Right atrium auricular region (tissue), 2 donors: ENCODE data around the gene HIBADH. TPM values are rescaled to one million over a fixed set of nuclear protein-coding genes. Genes with fewer than 3 reads are reported as not detected.

Experiments used
- DNase-seq: peaks from one replicate; pipeline ENCODE4 v3.0.0-alpha.2; 2019; ENCODE audit warnings: low spot score
- H3K27ac ChIP-seq, 2 donors: fragments of 200-600 bp; sonication (generic); 1 replicate in 1 of 2; 2 replicates in 1 of 2; pipeline ENCODE4 v1.5.1; 2016 to 2019
- H3K27me3 ChIP-seq, 2 donors: fragments of 200-600 bp; sonication (generic); one replicate each; pipeline versions ENCODE4 v1.5.1 to v1.6.0; 2017 to 2019
- H3K36me3 ChIP-seq: fragments of 200-600 bp; sonication (generic); one replicate; pipeline ENCODE4 v1.5.1; 2016
- H3K4me1 ChIP-seq, 2 donors: fragments of 200-600 bp; sonication (generic); one replicate each; pipeline versions ENCODE4 v1.5.1 to v1.6.0; 2017 to 2019
- H3K4me3 ChIP-seq, 2 donors: fragments of 200-600 bp; sonication (generic); 1 replicate in 1 of 2; 2 replicates in 1 of 2; pipeline ENCODE4 v1.5.1; 2017 to 2019; ENCODE audit warnings: mild to moderate bottlenecking in 1 of 2, moderate library complexity in 1 of 2
- H3K9me3 ChIP-seq, 2 donors: fragments of 200-600 bp; sonication (generic); one replicate each; pipeline ENCODE4 v1.5.1; 2019
- CTCF ChIP-seq, 2 donors: fragments of 200-600 bp; sonication (generic); IDR thresholded peaks; one replicate each; pipeline ENCODE4 v1.5.1; 2019; ENCODE audit warnings: antibody characterized with exemption in 2 of 2
- total RNA-seq, 2 donors: library from RNA; depleted of rRNA; stranded (reverse); fragments of >200 nt; gene quantifications; one replicate each; pipeline ENCODE4 v1.1.0, GENCODE V29; 2016

HIBADH gene
- total RNA-seq, 2 donors from 2014 or later = 42.0 to 95.0 TPM

DNA sequence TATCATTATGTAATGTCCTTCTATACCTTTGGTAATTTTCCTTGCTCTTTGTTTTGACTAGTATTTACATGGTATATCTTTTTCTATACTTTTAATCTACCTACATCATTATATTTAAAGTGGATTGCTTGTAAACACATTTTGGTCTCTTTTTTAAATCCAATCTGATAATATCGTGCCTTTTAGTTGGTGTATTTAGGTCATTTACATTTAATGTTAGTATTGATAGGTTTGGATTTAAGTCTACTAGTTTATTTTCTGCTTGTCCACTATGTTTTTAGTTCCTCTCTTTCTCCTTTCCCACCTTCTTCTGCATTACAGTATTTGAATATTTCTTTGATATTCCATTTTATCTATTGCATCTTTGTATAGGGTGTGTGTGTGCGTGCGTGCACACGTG, 95.4 kb downstream of the HIBADH start:
- DNase-seq = no peak
- Histone ChIP-seq H3K36me3 (no peaks in the 10 kb centered on the region), H3K4me3 (no peak overlapping the region), H3K27ac (no peak overlapping the region), H3K4me1 (no peaks in the 10 kb centered on the region), H3K9me3 (no peaks in the 10 kb centered on the region), H3K27me3 (no peaks in the 10 kb centered on the region)
- no peak for TF ChIP-seq CTCF (IDR thresholded peaks at IDR 0.05)

DNA sequence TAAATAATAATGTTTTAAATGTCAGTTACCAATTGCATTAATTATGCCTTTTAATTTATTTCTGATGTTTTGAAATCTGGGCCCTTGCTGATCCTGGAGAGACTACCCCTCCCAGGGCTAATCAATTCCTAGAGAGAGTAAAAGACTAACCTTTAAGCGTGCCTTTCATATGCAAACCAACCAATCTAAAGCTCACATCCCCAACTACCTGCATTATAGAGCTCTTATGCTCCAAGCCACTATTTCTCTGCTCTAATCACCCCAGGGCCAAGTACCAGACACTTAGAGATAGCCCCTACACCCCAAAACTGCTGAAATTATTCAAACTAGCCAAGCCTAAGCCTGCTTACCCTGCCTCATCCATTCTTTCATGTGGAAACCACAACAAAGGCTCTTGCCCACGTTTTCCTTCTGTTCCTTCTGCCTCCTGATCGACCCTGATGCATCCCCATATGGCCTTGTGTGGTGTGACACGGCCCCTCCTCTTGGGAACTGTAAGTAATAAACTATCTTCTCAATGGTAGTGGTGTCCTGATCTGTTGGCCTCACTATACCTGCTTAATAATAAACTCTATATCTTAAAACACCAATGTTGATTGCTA, 97.7 kb downstream of the HIBADH start:
- Histone ChIP-seq H3K27me3 (no peaks in the 10 kb centered on the region), H3K27ac (no peak overlapping the region)
- TF ChIP-seq CTCF (IDR thresholded peaks at IDR 0.05) = no peak

GRCh38 chr7:27560706-27561235, 101.9 kb downstream of the HIBADH start:
- no peaks in the 10 kb centered on the region for H3K4me1 ChIP-seq
- H3K9me3 ChIP-seq = no peaks in the 10 kb centered on the region
- H3K27ac ChIP-seq = no peak overlapping the region
- no peaks in the 10 kb centered on the region for H3K27me3 ChIP-seq
- no peaks in the 10 kb centered on the region for H3K36me3 ChIP-seq
- DNase-seq = no peak
- TF ChIP-seq CTCF (IDR thresholded peaks at IDR 0.05) = no peak
- H3K4me3 ChIP-seq = no peak overlapping the region

More for the DNA sequence above, 97.7 kb downstream of the HIBADH start:
- Histone ChIP-seq H3K9me3 (no peaks in the 10 kb centered on the region), H3K36me3 (no peaks in the 10 kb centered on the region), H3K4me1 (no peaks in the 10 kb centered on the region), H3K4me3 (no peak overlapping the region)
- DNase-seq = no peak

GRCh38 chr7:27555670-27556069, 107.0 kb downstream of the HIBADH start:
- Histone ChIP-seq H3K27ac (no peak overlapping the region), H3K9me3 (no peaks in the 10 kb centered on the region), H3K4me3 (no peak overlapping the region), H3K36me3 (no peaks in the 10 kb centered on the region), H3K4me1 (no peaks in the 10 kb centered on the region), H3K27me3 (no peaks in the 10 kb centered on the region)
- no peak for DNase-seq
- TF ChIP-seq CTCF (IDR thresholded peaks at IDR 0.05) = no peak

GRCh38 chr7:27554826-27555225, 107.9 kb downstream of the HIBADH start:
- Histone ChIP-seq H3K9me3 (no peaks in the 10 kb centered on the region), H3K36me3 (no peaks in the 10 kb centered on the region), H3K4me1 (no peaks in the 10 kb centered on the region), H3K27ac (no peak overlapping the region), H3K27me3 (no peaks in the 10 kb centered on the region), H3K4me3 (no peak overlapping the region)
- DNase-seq = no peak
- TF ChIP-seq CTCF (IDR thresholded peaks at IDR 0.05) = no peak

DNA sequence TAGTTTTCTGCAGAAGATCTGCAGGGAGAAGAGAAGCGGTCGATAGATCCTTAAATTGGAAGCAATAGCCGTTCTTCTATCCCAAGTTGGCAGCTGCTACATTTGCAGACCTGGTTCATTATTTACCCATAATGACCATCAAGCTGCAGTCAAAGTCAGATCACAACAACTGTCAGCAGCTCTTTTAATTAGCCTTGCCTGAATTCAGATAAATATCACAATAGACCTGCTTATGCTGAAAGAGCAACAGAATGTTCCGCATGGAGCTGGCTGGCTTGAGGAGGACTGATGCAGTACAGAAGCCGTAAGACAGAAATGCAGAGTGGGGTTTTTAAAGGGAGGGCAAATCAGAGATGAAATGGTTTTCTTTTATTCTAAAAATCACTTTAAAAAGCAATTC, 109.4 kb downstream of the HIBADH start:
- no peak for DNase-seq
- Histone ChIP-seq H3K27me3 (no peaks in the 10 kb centered on the region), H3K9me3 (no peaks in the 10 kb centered on the region), H3K36me3 (no peaks in the 10 kb centered on the region), H3K4me3 (no peak overlapping the region), H3K4me1 (no peaks in the 10 kb centered on the region), H3K27ac (no peak overlapping the region)
- TF ChIP-seq CTCF (IDR thresholded peaks at IDR 0.05) = no peak
